Calu3 (cell line): Measurements from ENCODE around the gene ARHGEF18. TPM values are rescaled to one million over a fixed set of nuclear protein-coding genes. Genes with fewer than 3 reads are reported as not detected.
"Not testable (repeated sequence)": the region's sequence is repeated elsewhere in the genome, so short reads cannot be mapped to it uniquely, and the experiment has no call there.

ENCODE experiments used
- BruUV-seq: library from RNA; stranded (reverse); fragments of 400-500 nt; replicated peaks from 2 replicates; lab custom pipeline; 2021; lab: Mats Ljungman, UMichigan
- CTCF ChIA-PET: fragments of 300-600 bp; sonication (Branson Sonifier 250); formaldehyde crosslinking; loops from one replicate; lab custom pipeline; 2022; ENCODE audit warnings: antibody characterized with exemption; lab: Charles Lee
- DNase-seq: peaks from one replicate; pipeline ENCODE4 v3.0.0; 2022
- H3K27ac Mint-ChIP-seq: one replicate; pipeline ENCODE4 v1.8.0; 2022; ENCODE audit warnings: mixed read lengths; ENCODE audit not compliant: unreplicated experiment
- H3K27me3 Mint-ChIP-seq: one replicate; pipeline ENCODE4 v1.8.0; 2022; ENCODE audit warnings: mixed read lengths; ENCODE audit not compliant: unreplicated experiment
- H3K36me3 Mint-ChIP-seq: one replicate; pipeline ENCODE4 v1.8.0; 2022; ENCODE audit warnings: mild to moderate bottlenecking, moderate library complexity, mixed read lengths; ENCODE audit not compliant: insufficient read depth, unreplicated experiment
- H3K4me1 Mint-ChIP-seq: one replicate; pipeline ENCODE4 v1.8.0; 2022; ENCODE audit warnings: mild to moderate bottlenecking, low read depth, mixed read lengths; ENCODE audit not compliant: unreplicated experiment
- H3K4me3 Mint-ChIP-seq: one replicate; pipeline ENCODE4 v1.8.0; 2022; ENCODE audit warnings: mild to moderate bottlenecking, low read depth, moderate library complexity, mixed read lengths; ENCODE audit not compliant: unreplicated experiment
- H3K9me3 Mint-ChIP-seq: one replicate; pipeline ENCODE4 v1.8.0; 2022; ENCODE audit warnings: low read depth, mixed read lengths; ENCODE audit not compliant: unreplicated experiment
- CTCF ChIP-seq: fragments of 200-600 bp; IDR thresholded peaks from one replicate; pipeline ENCODE4 v1.8.0; 2022; ENCODE audit warnings: antibody characterized with exemption; ENCODE audit not compliant: unreplicated experiment
- intact Hi-C: fragments of 100-400 bp; cut with micrococcal nuclease; formaldehyde crosslinking; loops from one replicate; pipeline ENCODE4 v1.10.0; 2022; ENCODE audit not compliant: unreplicated experiment
- total RNA-seq: library from RNA; stranded (reverse); gene quantifications from 2 replicates; pipeline ENCODE4 v1.2.3, GENCODE V29; 2022

The ARHGEF18 gene
- total RNA-seq, 1 experiment from 2014 or later = 31.9 TPM

DNA sequence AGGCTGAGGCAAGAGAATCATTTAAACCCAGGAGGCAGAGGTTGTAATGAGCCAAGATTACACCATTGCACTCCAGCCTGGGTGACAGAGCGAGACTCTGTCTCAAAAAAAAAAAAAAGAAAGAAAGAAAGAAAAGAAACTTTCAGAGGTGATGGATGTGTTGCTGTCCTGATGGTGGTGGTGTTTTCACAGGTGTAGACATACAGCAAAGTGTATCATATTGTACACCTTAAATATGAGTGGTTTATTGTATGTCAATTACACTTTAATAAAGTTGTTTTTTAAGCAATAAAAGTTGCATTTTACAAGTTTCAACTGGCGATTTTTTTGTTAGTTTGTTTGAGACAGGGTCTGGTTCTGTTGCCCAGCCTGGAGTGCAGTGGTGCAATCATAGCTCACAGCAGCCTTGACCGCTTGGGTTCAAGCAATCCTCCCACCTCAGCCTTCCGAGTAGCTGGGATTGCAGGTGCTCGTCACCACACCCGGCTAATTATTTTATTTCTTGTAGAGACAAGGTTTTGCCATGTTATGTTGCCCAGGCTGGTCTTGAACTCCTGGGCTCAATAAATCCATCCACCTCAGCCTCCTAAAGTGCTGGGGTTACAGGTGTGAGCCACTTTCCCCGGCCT lies 41.0 kb upstream of the ARHGEF18 start:
- Mint-ChIP-seq H3K9me3 (no peaks in the 10 kb centered on the region), H3K27me3 (no peaks in the 10 kb centered on the region), H3K27ac (no peak overlapping the region), H3K36me3 (no peaks in the 10 kb centered on the region), H3K4me1 (no peaks in the 10 kb centered on the region), H3K4me3 (no peak overlapping the region)
- no peak for DNase-seq
- TF ChIP-seq CTCF = no peak
- intact Hi-C loops = no loop called here
- CTCF ChIA-PET = no interaction called here
- BruUV-seq = no TSS peak

GRCh38 chr19:7308327-7308726 lies 40.4 kb upstream of the ARHGEF18 start:
- intact Hi-C loops, H3K36me3 Mint-ChIP-seq, BruUV-seq, H3K9me3 Mint-ChIP-seq, H3K27me3 Mint-ChIP-seq, H3K4me1 Mint-ChIP-seq, DNase-seq, CTCF ChIA-PET, H3K27ac Mint-ChIP-seq, H3K4me3 Mint-ChIP-seq: not testable (repeated sequence)

GRCh38 chr19:7311911-7312310 lies 36.8 kb upstream of the ARHGEF18 start:
- CTCF ChIA-PET = no interaction called here
- DNase-seq = no peak
- H3K4me1 Mint-ChIP-seq = no peaks in the 10 kb centered on the region
- intact Hi-C loops = no loop called here
- H3K9me3 Mint-ChIP-seq = no peaks in the 10 kb centered on the region
- no peak overlapping the region for H3K27ac Mint-ChIP-seq
- no peak for TF ChIP-seq CTCF
- H3K36me3 Mint-ChIP-seq = no peaks in the 10 kb centered on the region
- H3K4me3 Mint-ChIP-seq = no peak overlapping the region
- no peaks in the 10 kb centered on the region for H3K27me3 Mint-ChIP-seq
- BruUV-seq = no TSS peak

DNA sequence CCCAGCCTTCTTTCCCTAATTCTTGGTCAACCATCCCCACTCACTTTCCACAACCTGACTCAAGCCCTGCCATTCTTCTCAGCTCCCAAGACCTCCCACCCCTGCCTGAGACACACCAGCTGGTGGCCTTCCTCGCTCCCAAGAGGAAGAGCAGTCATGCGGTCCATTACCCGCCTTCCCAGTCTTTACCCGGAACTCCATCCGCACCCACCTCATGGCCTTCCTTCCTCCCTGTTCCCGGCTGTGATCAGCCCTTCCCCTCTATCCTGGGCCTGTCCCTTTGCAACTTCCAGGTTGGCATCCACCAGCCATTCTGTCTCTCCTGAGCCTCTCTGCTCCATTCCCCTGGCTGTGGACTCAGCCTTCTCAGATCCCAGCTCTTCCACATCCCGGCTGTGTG lies 35.9 kb upstream of the ARHGEF18 start:
- H3K27me3 Mint-ChIP-seq = no peaks in the 10 kb centered on the region
- H3K4me1 Mint-ChIP-seq = no peaks in the 10 kb centered on the region
- TF ChIP-seq CTCF = no peak
- intact Hi-C loops = no loop called here
- CTCF ChIA-PET = no interaction called here
- H3K27ac Mint-ChIP-seq = no peak overlapping the region
- DNase-seq = no peak
- no peak overlapping the region for H3K4me3 Mint-ChIP-seq
- no TSS peak for BruUV-seq
- H3K9me3 Mint-ChIP-seq = no peaks in the 10 kb centered on the region
- no peaks in the 10 kb centered on the region for H3K36me3 Mint-ChIP-seq

- H3K4me3 Mint-ChIP-seq = no peak overlapping the region
- no TSS peak for BruUV-seq
- TF ChIP-seq CTCF = no peak
- no peaks in the 10 kb centered on the region for H3K36me3 Mint-ChIP-seq
- DNase-seq = no peak
- CTCF ChIA-PET = no interaction called here
- H3K4me1 Mint-ChIP-seq = peaks cover 7% of the 10 kb centered on the region
- H3K27ac Mint-ChIP-seq = no peak overlapping the region
- H3K9me3 Mint-ChIP-seq = no peaks in the 10 kb centered on the region
- intact Hi-C loops = no loop called here
- H3K27me3 Mint-ChIP-seq = peaks cover 11% of the 10 kb centered on the region
These were observed 30.6 kb upstream of the ARHGEF18 start for GRCh38 chr19:7318176-7318575.
